GM18526 (cell line): ENCODE results near the gene GTF3C4.

Experiments used
- POLR2A ChIP-seq: IDR thresholded peaks from 3 replicates; pipeline ENCODE4 v1.6.1; 2011; ENCODE audit not compliant: insufficient read length; ENCODE audit errors: extremely low read depth

The GTF3C4 gene

DNA sequence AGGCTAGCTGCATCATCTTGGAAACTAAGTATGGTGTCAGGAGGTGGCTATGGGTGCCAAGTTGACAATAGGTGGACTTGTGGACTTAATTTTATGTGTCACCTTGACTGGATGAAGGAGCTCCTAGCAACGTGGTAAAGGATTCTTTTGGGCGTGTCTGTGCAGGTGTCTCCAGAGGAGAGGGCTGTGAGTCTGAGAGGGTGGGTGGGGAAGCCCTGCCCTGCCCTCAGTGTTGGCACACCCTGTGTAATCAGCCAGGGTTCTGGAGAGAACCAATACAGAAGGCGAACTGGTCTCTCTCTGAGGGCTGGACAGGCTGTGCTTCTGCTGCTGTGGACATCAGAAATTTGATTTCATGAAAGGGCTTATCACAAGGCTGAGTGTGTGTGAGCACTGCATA, 61.0 kb downstream of the GTF3C4 start:
- no peak for TF ChIP-seq POLR2A

GRCh38 chr9:132732326-132733259, 62.3 kb downstream of the GTF3C4 start:
- TF ChIP-seq POLR2A, result no peak

GRCh38 chr9:132733260-132733815, 63.1 kb downstream of the GTF3C4 start:
- TF ChIP-seq POLR2A, result no peak

GRCh38 chr9:132739710-132740310, 69.5 kb downstream of the GTF3C4 start:
- TF ChIP-seq POLR2A, result no peak

DNA sequence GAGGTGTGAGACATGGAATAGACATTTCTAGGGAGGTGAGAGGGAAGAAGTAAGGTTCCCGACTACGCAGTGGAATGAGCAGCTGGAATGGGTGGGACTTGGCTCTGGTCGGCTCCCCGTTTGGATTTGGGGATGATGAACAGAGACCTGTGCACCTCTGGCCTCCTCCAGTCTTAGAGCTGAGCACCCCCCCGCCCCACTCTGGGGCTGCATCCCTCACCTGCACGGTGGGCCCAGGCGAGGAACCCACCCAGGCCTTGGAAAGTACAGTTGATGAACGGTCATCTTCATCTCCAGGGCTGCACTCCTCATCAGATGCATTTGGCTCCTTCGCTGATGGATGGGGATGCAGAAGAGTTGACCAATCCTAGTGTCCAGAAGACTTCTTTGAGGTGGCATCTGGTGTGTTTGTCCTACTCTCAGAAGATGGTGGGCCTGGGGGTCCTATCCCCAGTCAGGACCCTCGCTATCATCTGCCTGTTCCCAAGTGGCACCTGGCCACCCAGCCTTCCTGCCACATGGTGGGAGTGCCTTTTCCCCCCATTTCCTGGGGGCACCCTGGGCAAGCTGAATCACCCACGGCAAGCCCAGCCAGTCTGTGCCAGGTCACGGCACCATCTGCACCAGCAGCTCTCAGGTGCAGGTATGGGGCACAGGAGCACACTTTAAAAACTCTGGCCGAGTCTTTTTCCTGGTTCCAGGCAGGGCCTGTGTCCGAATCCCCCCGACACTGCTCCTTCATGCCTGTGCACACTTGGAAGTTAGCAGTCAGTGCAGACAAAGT, 70.5 kb downstream of the GTF3C4 start:
- no peak for TF ChIP-seq POLR2A

GRCh38 chr9:132742821-132743311, 72.6 kb downstream of the GTF3C4 start:
- no peak for TF ChIP-seq POLR2A

DNA sequence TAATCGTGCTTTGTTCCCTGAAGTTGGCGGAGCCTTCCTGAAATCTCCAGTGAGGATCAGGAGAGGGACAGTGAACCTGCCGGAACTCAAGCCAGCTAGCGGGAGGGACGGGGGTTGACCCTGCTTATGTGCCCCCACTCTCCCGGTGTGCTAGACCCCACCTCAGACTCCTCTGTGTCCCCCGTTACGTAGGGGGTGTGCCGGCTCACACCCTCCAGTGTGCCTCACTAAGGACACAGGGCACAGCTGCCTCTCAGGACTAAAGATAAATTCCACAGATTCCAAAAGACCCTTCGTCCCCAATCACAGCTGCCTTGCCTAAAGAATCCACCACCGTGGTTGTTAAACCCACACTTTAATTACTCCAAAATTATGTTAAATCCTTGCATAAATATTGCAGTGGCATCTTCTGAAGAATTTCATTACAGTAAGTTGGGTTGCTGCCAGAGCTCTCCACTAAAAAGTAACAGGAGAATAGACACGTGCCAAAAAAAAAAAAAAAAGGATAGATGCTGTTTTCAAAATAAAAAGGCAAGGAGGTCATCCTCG, 73.7 kb downstream of the GTF3C4 start:
- TF ChIP-seq POLR2A, result no peak
